HepG2 (cell line): ENCODE results near the gene SETD1A. TPM values are rescaled to one million over a fixed set of nuclear protein-coding genes. Genes with fewer than 3 reads are reported as not detected.

ENCODE experiments used
- ARNT ChIP-seq: fragments of 450-650 bp; IDR thresholded peaks from 2 replicates; pipeline ENCODE4 v1.6.1; 2017
- CBX2 ChIP-seq, 2 experiments: fragments of 200-600 bp in 1 of 2; sonication (generic); formaldehyde crosslinking in 1 of 2; IDR thresholded peaks; 2 replicates each; pipeline versions ENCODE4 v1.7.0 to v1.8.1; 2018 to 2022; ENCODE audit warnings: low read depth in 2 of 2, low read length in 1 of 2, mild to moderate bottlenecking in 1 of 2, missing genetic modification reagents in 1 of 2
- CHD4 ChIP-seq: fragments of 200-600 bp; sonication (generic); IDR thresholded peaks from 2 replicates; pipeline ENCODE4 v1.7.0; 2017; ENCODE audit warnings: mild to moderate bottlenecking, low read length, borderline replicate concordance
- CTCF ChIP-seq: sonication (generic); formaldehyde crosslinking; IDR thresholded peaks from 2 replicates; pipeline ENCODE4 v1.5.0; 2020; ENCODE audit warnings: mild to moderate bottlenecking, missing genetic modification reagents, moderate library complexity
- FOSL2 ChIP-seq: sonication (generic); formaldehyde crosslinking; IDR thresholded peaks from 2 replicates; pipeline ENCODE4 v1.4.0; 2020; ENCODE audit warnings: missing genetic modification reagents
- FOXP4 ChIP-seq: sonication (generic); formaldehyde crosslinking; IDR thresholded peaks from 2 replicates; pipeline ENCODE4 v1.4.0; 2020; ENCODE audit warnings: missing genetic modification reagents
- HHEX ChIP-seq: IDR thresholded peaks from 2 replicates; pipeline ENCODE4 v1.6.1; 2016; ENCODE audit warnings: control low read depth
- KLF9 ChIP-seq: IDR thresholded peaks from 2 replicates; pipeline ENCODE4 v1.6.1; 2016; ENCODE audit warnings: low read depth
- MTERF4 ChIP-seq: sonication (generic); formaldehyde crosslinking; IDR thresholded peaks from 2 replicates; pipeline ENCODE4 v1.8.0; 2023; ENCODE audit warnings: mild to moderate bottlenecking, missing genetic modification reagents
- SOX13 ChIP-seq, 3 experiments: fragments of 450-650 bp in 1 of 3; sonication (generic) in 1 of 3; formaldehyde crosslinking in 1 of 3; IDR thresholded peaks in 2 of 3; conservative IDR thresholded peaks in 1 of 3; 2 replicates each; pipeline versions ENCODE4 v1.5.0 to v1.6.1; 2016 to 2020; ENCODE audit warnings: antibody characterized with exemption in 1 of 3, mild to moderate bottlenecking in 1 of 3, missing compliant biosample characterization in 1 of 3, missing genetic modification reagents in 1 of 3, moderate library complexity in 1 of 3
- SOX5 ChIP-seq: IDR thresholded peaks from 2 replicates; pipeline ENCODE4 v1.6.1; 2016; ENCODE audit warnings: borderline replicate concordance
- SP2 ChIP-seq: sonication (generic); formaldehyde crosslinking; IDR thresholded peaks from 2 replicates; pipeline ENCODE4 v1.5.1; 2020; ENCODE audit warnings: mild to moderate bottlenecking, missing genetic modification reagents
- SYNCRIP ChIP-seq: fragments of 200-400 bp; formaldehyde crosslinking; IDR thresholded peaks from 2 replicates; pipeline ENCODE4 v1.6.1; 2018; ENCODE audit warnings: mild to moderate bottlenecking, low read depth, low read length; ENCODE audit not compliant: insufficient read depth
- TFAP4 ChIP-seq: sonication (generic); IDR thresholded peaks from 2 replicates; pipeline ENCODE4 v1.6.1; 2016; ENCODE audit warnings: low read depth, borderline replicate concordance
- YY1 ChIP-seq: IDR thresholded peaks from 2 replicates; pipeline ENCODE4 v1.6.1; 2011; ENCODE audit warnings: low read length, low read depth, moderate library complexity, mild to moderate bottlenecking; ENCODE audit not compliant: insufficient read depth, insufficient replicate concordance
- ZBTB49 ChIP-seq: sonication (generic); formaldehyde crosslinking; IDR thresholded peaks from 2 replicates; pipeline ENCODE4 v1.4.0; 2020; ENCODE audit warnings: missing genetic modification reagents, borderline replicate concordance
- ZNF329 ChIP-seq: sonication (generic); formaldehyde crosslinking; IDR thresholded peaks from 2 replicates; pipeline ENCODE4 v1.9.0; 2021; ENCODE audit warnings: low read depth, mild to moderate bottlenecking, missing genetic modification reagents
- ZNF337 ChIP-seq: sonication (generic); formaldehyde crosslinking; IDR thresholded peaks from 2 replicates; pipeline ENCODE4 v1.5.1; 2020; ENCODE audit warnings: missing genetic modification reagents, low read depth, mild to moderate bottlenecking, borderline replicate concordance
- ZNF451 ChIP-seq: sonication (generic); formaldehyde crosslinking; IDR thresholded peaks from 2 replicates; pipeline ENCODE4 v1.5.0; 2020; ENCODE audit warnings: mild to moderate bottlenecking, missing genetic modification reagents
- ZNF543 ChIP-seq: sonication (generic); formaldehyde crosslinking; IDR thresholded peaks from 2 replicates; pipeline ENCODE4 v1.4.0; 2020; ENCODE audit warnings: mild to moderate bottlenecking, missing genetic modification reagents
- ZNF564 ChIP-seq: sonication (generic); formaldehyde crosslinking; IDR thresholded peaks from 2 replicates; pipeline ENCODE4 v1.8.1; 2023; ENCODE audit warnings: mild to moderate bottlenecking, missing genetic modification reagents
- ZNF652 ChIP-seq: IDR thresholded peaks from 2 replicates; pipeline ENCODE4 v1.6.1; 2016; ENCODE audit warnings: low read depth, borderline replicate concordance
- ZNF746 ChIP-seq: sonication (generic); formaldehyde crosslinking; IDR thresholded peaks from 2 replicates; pipeline ENCODE4 v1.8.0; 2022; ENCODE audit warnings: mild to moderate bottlenecking, missing genetic modification reagents
- polyA plus RNA-seq, 8 experiments: library from polyadenylated mRNA; depleted of rRNA in 3 of 8; stranded (reverse) in 7 of 8; unstranded in 1 of 8; fragments of >200 nt; fragmentation: Illumina TruSeq in 4 of 8; extraction: Trizol in 4 of 8; gene quantifications; 2 replicates each; pipeline versions ENCODE4 v1.2.1 to v1.2.3, GENCODE V29; 2011 to 2016; ENCODE audit warnings: low read depth in 4 of 8, missing spikeins in 1 of 8, mixed read lengths in 1 of 8; ENCODE audit not compliant: insufficient read depth in 1 of 8
- total RNA-seq, 5 experiments: library from RNA; depleted of rRNA; stranded (reverse); fragments of >200 nt; fragmentation: Illumina TruSeq; extraction: Trizol; gene quantifications; 2 replicates each; pipeline ENCODE4 v1.2.3, GENCODE V29; 2016; ENCODE audit warnings: low read depth in 1 of 5

The SETD1A gene
- total and polyA plus RNA-seq, 2 of the 13 experiments (the other 11 are each of a cell fraction or from before 2014, with no cell fraction given) = 3.8 to 5.6 TPM

- TF ChIP-seq TFAP4 (0 out of 2 replicates have a peak, but pooled peaks have one; percentile 5), ZNF451 (no peak), FOXP4 (no peak; the same call in 1 of the 2 replicates), HHEX (CRISPR knock-in tag) (no peak), YY1 (no peak), SOX13 (IDR thresholded peaks at IDR 0.05) (no peak), SOX13 (CRISPR knock-in tag; conservative IDR thresholded peaks at IDR 0.05 in 1 of 2, IDR thresholded peaks at IDR 0.05 in 1 of 2) (no peak), ZNF652 (CRISPR knock-in tag) (no peak), KLF9 (CRISPR knock-in tag) (no peak), CHD4 (no peak), SP2 (CRISPR knock-in tag) (no peak), SYNCRIP (no peak), FOSL2 (CRISPR knock-in tag) (no peak), ZNF564 (CRISPR knock-in tag) (no peak), ARNT (no peak), ZNF337 (CRISPR knock-in tag) (no peak), ZNF746 (CRISPR knock-in tag) (no peak), ZNF543 (CRISPR knock-in tag) (no peak), ZNF329 (CRISPR knock-in tag) (no peak), CBX2 (IDR thresholded peaks at IDR 0.05; ENCODE audit: low read depth, low read length) (no peak), CBX2 (CRISPR knock-in tag; IDR thresholded peaks at IDR 0.05; ENCODE audit: low read depth) (no peak), ZBTB49 (CRISPR knock-in tag) (no peak), CTCF (CRISPR knock-in tag) (peak; percentile 0; the same call in 1 of the 2 replicates), MTERF4 (CRISPR knock-in tag) (no peak), SOX5 (CRISPR knock-in tag) (no peak)
Measured at GRCh38 chr16:31002250-31002700, 44.7 kb downstream of the SETD1A start (continued).
